HCT116 (cell line): Measurements from ENCODE around the gene ACAD8. TPM values are rescaled to one million over a fixed set of nuclear protein-coding genes. Genes with fewer than 3 reads are reported as not detected.

Experiments used
- ATAC-seq: fragments of 200-7000 bp; cut with Tn5 transposase; 2 replicates; pipeline ENCODE4 v1.9.1; 2020; ENCODE audit warnings: mild to moderate bottlenecking, moderate library complexity
- BruUV-seq: library from RNA; stranded (reverse); fragments of 400-500 nt; replicated peaks from 2 replicates; lab custom pipeline; 2021; lab: Mats Ljungman, UMichigan
- CTCF ChIA-PET: fragments of 300-600 bp; sonication (Branson Sonifier 250); formaldehyde crosslinking; loops from one replicate; lab custom pipeline; 2021; ENCODE audit warnings: antibody characterized with exemption; lab: Charles Lee
- POLR2A ChIA-PET: fragments of 300-600, 350-600 bp; sonication (Branson Sonifier 250); formaldehyde crosslinking; loops from one replicate; lab custom pipeline; 2021; ENCODE audit warnings: antibody characterized with exemption; lab: Charles Lee
- RAD21 ChIA-PET, 2 experiments: fragments of 300-600 bp; sonication (Branson Sonifier 250); formaldehyde crosslinking; loops; one replicate each; lab custom pipeline; 2023; ENCODE audit warnings: low total read pairs in 2 of 2; ENCODE audit not compliant: uncharacterized antibody in 2 of 2, unreplicated experiment in 2 of 2, low non-redundant PET in 1 of 2; lab: Charles Lee
- DNase-seq: peaks from one replicate; pipeline ENCODE4 v3.0.0-alpha.2; 2010; ENCODE audit warnings: low read depth, low spot score
- H2AFZ ChIP-seq: fragments of 200-600 bp; shearing (Covaris generic), sonication (generic); 2 replicates; pipeline ENCODE4 v1.6.1; 2017; ENCODE audit warnings: low read depth, mixed run types, mixed read lengths, antibody characterized with exemption, low read length; ENCODE audit not compliant: poor library complexity, severe bottlenecking
- H3K27ac ChIP-seq: 2 replicates; pipeline ENCODE4 v1.5.1; 2012; ENCODE audit warnings: low read depth, low read length
- H3K27me3 ChIP-seq: fragments of 200-600 bp; sonication (generic); 2 replicates; pipeline ENCODE4 v1.6.1; 2016; ENCODE audit warnings: mixed run types, low read length, mixed read lengths; ENCODE audit not compliant: insufficient read depth
- H3K36me3 ChIP-seq, 2 experiments: fragments of 200-500 bp in 1 of 2; fragments of 200-600 bp in 1 of 2; sonication (Bioruptor generic) in 1 of 2; sonication (generic) in 1 of 2; 2 replicates each; pipeline versions ENCODE4 v1.5.1 to v1.6.1; 2014 to 2016; ENCODE audit warnings: low read length in 2 of 2, inconsistent platforms in 1 of 2, mixed read lengths in 1 of 2, mixed run types in 1 of 2; ENCODE audit not compliant: insufficient read depth in 2 of 2, control insufficient read depth in 1 of 2
- H3K4me1 ChIP-seq, 2 experiments: fragments of 200-600 bp in 1 of 2; sonication (generic) in 1 of 2; 2 replicates each; pipeline versions ENCODE4 v1.5.1 to v1.6.1; 2012 to 2017; ENCODE audit warnings: low read length in 2 of 2, inconsistent platforms in 1 of 2, mild to moderate bottlenecking in 1 of 2, mixed read lengths in 1 of 2, mixed run types in 1 of 2, moderate library complexity in 1 of 2; ENCODE audit not compliant: insufficient read depth in 2 of 2, control insufficient read depth in 1 of 2
- H3K4me2 ChIP-seq: fragments of 200-600 bp; sonication (generic); 2 replicates; pipeline ENCODE4 v1.6.1; 2017; ENCODE audit warnings: mixed run types, low read length, mixed read lengths
- H3K4me3 ChIP-seq, 2 experiments: fragments of 200-600 bp in 1 of 2; sonication (generic) in 1 of 2; replicated peaks in 1 of 2; 2 replicates each; pipeline ENCODE4 v1.5.1; 2011 to 2016; ENCODE audit warnings: low read length in 2 of 2, control low read depth in 1 of 2, low read depth in 1 of 2, mild to moderate bottlenecking in 1 of 2, mixed read lengths in 1 of 2, mixed run types in 1 of 2
- H3K79me2 ChIP-seq: fragments of 200-600 bp; sonication (generic); 2 replicates; pipeline ENCODE4 v1.6.1; 2017; ENCODE audit warnings: mild to moderate bottlenecking, mixed run types, low read length, moderate library complexity, mixed read lengths; ENCODE audit not compliant: insufficient read depth
- H3K9ac ChIP-seq: fragments of 200-600 bp; sonication (generic); 2 replicates; pipeline ENCODE4 v1.6.1; 2016; ENCODE audit warnings: low read length, mixed read lengths
- H3K9me2 ChIP-seq: fragments of 200-600 bp; sonication (generic), shearing (Covaris generic); 2 replicates; pipeline ENCODE4 v1.6.1; 2017; ENCODE audit warnings: mixed run types, mild to moderate bottlenecking, moderate library complexity; ENCODE audit not compliant: insufficient read depth
- H3K9me3 ChIP-seq, 2 experiments: fragments of 200-500 bp in 1 of 2; fragments of 200-600 bp in 1 of 2; sonication (Bioruptor generic) in 1 of 2; sonication (generic) in 1 of 2; 2 replicates each; pipeline ENCODE4 v1.6.1; 2014 to 2017; ENCODE audit warnings: low read length in 2 of 2, mixed read lengths in 2 of 2, inconsistent platforms in 1 of 2, low read depth in 1 of 2, mild to moderate bottlenecking in 1 of 2, mixed run types in 1 of 2, moderate library complexity in 1 of 2; ENCODE audit not compliant: control insufficient read depth in 1 of 2, insufficient read depth in 1 of 2
- H4K20me1 ChIP-seq: fragments of 200-600 bp; sonication (generic), shearing (Covaris generic); 2 replicates; pipeline ENCODE4 v1.6.1; 2017; ENCODE audit warnings: mixed run types, mild to moderate bottlenecking, moderate library complexity; ENCODE audit not compliant: insufficient read depth
- CBX3 ChIP-seq: IDR thresholded peaks from 2 replicates; pipeline ENCODE4 v1.6.1; 2012; ENCODE audit warnings: low read depth
- CTCF ChIP-seq, 3 experiments: fragments of 200-600 bp in 1 of 3; sonication (generic) in 1 of 3; IDR thresholded peaks in 2 of 3; conservative IDR thresholded peaks in 1 of 3; 2 replicates each; pipeline ENCODE4 v1.5.1; 2012 to 2017; ENCODE audit warnings: low read depth in 2 of 3, low read length in 2 of 3, antibody characterized with exemption in 1 of 3, borderline replicate concordance in 1 of 3, control low read depth in 1 of 3, mild to moderate bottlenecking in 1 of 3, mixed read lengths in 1 of 3, mixed run types in 1 of 3, moderate library complexity in 1 of 3; ENCODE audit not compliant: insufficient read depth in 1 of 3
- ELF1 ChIP-seq: IDR thresholded peaks from 2 replicates; pipeline ENCODE4 v1.6.1; 2012; ENCODE audit warnings: low read depth, borderline replicate concordance
- EZH2 ChIP-seq: fragments of 200-600 bp; sonication (generic); IDR thresholded peaks from 2 replicates; pipeline ENCODE4 v1.6.1; 2017; ENCODE audit warnings: antibody characterized with exemption, mixed run types
- JUND ChIP-seq: IDR thresholded peaks from 2 replicates; pipeline ENCODE4 v1.6.1; 2012
- POLR2AphosphoS5 ChIP-seq: IDR thresholded peaks from 2 replicates; pipeline ENCODE4 v1.6.1; 2011; ENCODE audit warnings: mild to moderate bottlenecking, low read depth, low read length, moderate library complexity
- REST ChIP-seq: IDR thresholded peaks from 2 replicates; pipeline ENCODE4 v1.6.1; 2012; ENCODE audit warnings: low read depth
- SIN3A ChIP-seq: IDR thresholded peaks from 2 replicates; pipeline ENCODE4 v1.6.1; 2012; ENCODE audit warnings: low read depth
- SRF ChIP-seq: IDR thresholded peaks from 2 replicates; pipeline ENCODE4 v1.6.1; 2012; ENCODE audit warnings: low read depth
- TCF7L2 ChIP-seq: IDR thresholded peaks from 2 replicates; pipeline ENCODE4 v1.7.0; 2011; ENCODE audit warnings: borderline replicate concordance, inconsistent platforms; ENCODE audit not compliant: insufficient read depth, insufficient read length; ENCODE audit errors: extremely low read depth
- ZNF274 ChIP-seq: fragments of 200-500 bp; sonication (Bioruptor generic); IDR thresholded peaks from 2 replicates; pipeline ENCODE4 v1.6.1; 2014; ENCODE audit warnings: mild to moderate bottlenecking, low read depth, low read length, inconsistent platforms
- intact Hi-C: fragments of 100-400 bp; cut with micrococcal nuclease; formaldehyde crosslinking; loops from 2 replicates; pipeline ENCODE4 v1.10.0; 2022
- total RNA-seq: library from RNA; stranded (reverse); gene quantifications from one replicate; pipeline ENCODE4 v1.2.1, GENCODE V29; 2021; ENCODE audit not compliant: unreplicated experiment

Gene ACAD8
- total RNA-seq, 1 experiment from 2014 or later = 21.0 TPM

DNA sequence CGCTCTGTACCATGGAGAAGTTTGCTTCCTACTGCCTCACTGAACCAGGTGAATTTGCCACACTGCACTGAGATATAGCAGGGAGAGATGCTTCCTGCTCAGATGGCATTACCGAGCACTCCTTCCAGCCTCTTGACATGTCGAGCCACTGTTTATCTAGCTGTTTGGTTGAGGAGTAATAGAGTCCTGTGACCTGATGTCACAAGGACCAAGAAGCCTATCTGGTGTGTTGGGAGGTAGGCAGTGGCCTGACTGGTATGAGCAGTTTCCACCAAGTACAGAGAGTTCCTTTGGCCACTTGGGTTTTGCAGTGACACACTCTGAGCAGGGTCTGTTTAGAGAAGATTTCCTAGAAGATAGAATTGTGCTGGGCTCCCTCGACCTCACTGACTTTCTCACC is 5.2 kb downstream of the ACAD8 start:
- Histone ChIP-seq H3K9ac (no peak overlapping the region), H3K36me3 (peaks cover 4 to 7% of the 10 kb centered on the region in 2 experiments; a peak in 3 of 4 replicates), H3K27ac (no peak overlapping the region), H3K79me2 (peaks cover 21% of the 10 kb centered on the region), H3K9me3 (no peaks in the 10 kb centered on the region), H3K27me3 (no peaks in the 10 kb centered on the region), H3K4me3 (no peak overlapping the region), H2AFZ (no peak overlapping the region), H3K4me2 (no peak overlapping the region), H3K4me1 (peaks cover 2 to 9% of the 10 kb centered on the region in 2 experiments; a peak in 2 of 4 replicates), H3K9me2 (no peaks in the 10 kb centered on the region), H4K20me1 (no peaks in the 10 kb centered on the region)
- DNase-seq (no peak), ATAC-seq (no peak)
- no peak for TF ChIP-seq EZH2
- TF ChIP-seq ZNF274 = no peak
- TF ChIP-seq REST = no peak
- no peak for TF ChIP-seq SIN3A
- no peak for TF ChIP-seq SRF
- no peak for TF ChIP-seq CBX3
- intact Hi-C loops = loop anchor here (10.0 kb wide), 2 partner anchors 316 to 334 kb away; no protein-coding TSS in a partner anchor
- ChIA-PET CTCF (no interaction called here), RAD21 (no interaction called here), POLR2A (no interaction called here)
- no TSS peak for BruUV-seq

DNA sequence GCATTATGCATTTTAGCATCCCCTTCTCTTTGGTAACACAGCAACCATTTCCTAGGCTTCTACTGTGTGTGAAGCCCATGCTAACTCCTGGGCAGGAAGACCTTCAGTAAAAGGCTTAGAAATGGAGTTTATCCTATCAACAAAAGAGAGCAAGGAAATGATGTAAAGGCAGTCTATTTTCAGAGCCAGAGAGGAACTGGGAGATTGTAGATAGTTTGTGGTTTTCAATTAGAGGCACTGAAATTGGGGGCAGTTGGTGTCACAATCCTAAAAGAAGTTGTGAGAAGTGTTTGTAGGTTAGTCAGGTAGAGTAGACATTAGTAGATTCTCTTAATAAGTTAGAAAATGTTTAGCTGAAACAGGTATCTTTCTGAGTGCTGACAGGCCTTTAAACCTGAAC is 7.1 kb downstream of the ACAD8 start:
- Histone ChIP-seq H3K4me1 (no peaks in the 10 kb centered on the region), H3K4me3 (no peak overlapping the region), H2AFZ (no peak overlapping the region), H4K20me1 (no peaks in the 10 kb centered on the region), H3K79me2 (0 out of 2 replicates have a peak, but pooled peaks cover 2% of the 10 kb centered on the region), H3K9me2 (no peaks in the 10 kb centered on the region), H3K27me3 (no peaks in the 10 kb centered on the region), H3K9me3 (no peaks in the 10 kb centered on the region), H3K27ac (no peak overlapping the region), H3K36me3 (peaks cover 4 to 8% of the 10 kb centered on the region in 2 experiments; a peak in 3 of 4 replicates), H3K4me2 (no peak overlapping the region), H3K9ac (no peak overlapping the region)
- ATAC-seq (no peak), DNase-seq (no peak)
- BruUV-seq = no TSS peak
- ChIA-PET POLR2A (no interaction called here), RAD21 (no interaction called here), CTCF (no interaction called here)
- intact Hi-C loops = no loop called here
- TF ChIP-seq SIN3A (no peak), JUND (no peak), TCF7L2 (no peak), POLR2AphosphoS5 (no peak), REST (no peak), ELF1 (no peak), CTCF (IDR thresholded peaks at IDR 0.05 in 2 of 3, conservative IDR thresholded peaks at IDR 0.05 in 1 of 3; ENCODE audit: borderline replicate concordance in 1 of 3, insufficient read depth in 1 of 3, low read depth in 2 of 3, low read length in 2 of 3) (no peak)
